ENCODE measurements around the gene RHBDF1.
A peak's percentile ranks its signal among the peaks of the same experiment; 100 is the strongest.
"Not testable (repeated sequence)": the region's sequence is repeated elsewhere in the genome, so short reads cannot be mapped to it uniquely, and the experiment has no call there.

The RHBDF1 gene

GRCh38 chr16:59440-60059, 12.9 kb downstream of the RHBDF1 start:
- DNase-seq (ENCODE audit: low spot score): no peak

- no peak for DNase-seq (ENCODE audit: low spot score)
Measured at GRCh38 chr16:58491-59439, 13.7 kb downstream of the RHBDF1 start.

GRCh38 chr16:57711-58110, 14.7 kb downstream of the RHBDF1 start:
- peak; percentile 56 for DNase-seq (ENCODE audit: low spot score)

GRCh38 chr16:56231-56927, 16.1 kb downstream of the RHBDF1 start:
- DNase-seq (ENCODE audit: low spot score): no peak

GRCh38 chr16:55571-56136, 16.8 kb downstream of the RHBDF1 start:
- DNase-seq (ENCODE audit: low spot score): no peak

GRCh38 chr16:54237-54581, 18.2 kb downstream of the RHBDF1 start:
- DNase-seq (ENCODE audit: low spot score): no peak

GRCh38 chr16:53346-54236, 18.8 kb downstream of the RHBDF1 start, which contains the start of the genes POLR3K and SNRNP25:
TSS of gene POLR3K (minus strand) at chr16:53608. CDS start at chr16:53586, 22 bp downstream.
TSS of gene SNRNP25 (plus strand) at chr16:53828. CDS start at chr16:54017, 189 bp downstream.
- DNase-seq (ENCODE audit: low spot score): peak; percentile 100

- DNase-seq (ENCODE audit: low spot score): no peak
Measured at GRCh38 chr16:50769-51591, 21.5 kb downstream of the RHBDF1 start.

GRCh38 chr16:47234-47633, 25.2 kb downstream of the RHBDF1 start:
- no peak for DNase-seq (ENCODE audit: low spot score)

GRCh38 chr16:46510-46909, 25.9 kb downstream of the RHBDF1 start:
- not testable (repeated sequence) for DNase-seq (ENCODE audit: low spot score)

GRCh38 chr16:45454-45853, 27.0 kb downstream of the RHBDF1 start:
- no peak for DNase-seq (ENCODE audit: low spot score)

GRCh38 chr16:44655-45054, 27.8 kb downstream of the RHBDF1 start:
- DNase-seq (ENCODE audit: low spot score): no peak

- DNase-seq (ENCODE audit: low spot score): no peak
Measured at GRCh38 chr16:43294-43693, 29.1 kb downstream of the RHBDF1 start.

- DNase-seq (ENCODE audit: low spot score): no peak
Measured at GRCh38 chr16:42691-43090, 29.7 kb downstream of the RHBDF1 start.

- no peak for DNase-seq (ENCODE audit: low spot score)
Measured at GRCh38 chr16:42069-42457, 30.4 kb downstream of the RHBDF1 start.

- no peak for DNase-seq (ENCODE audit: low spot score)
Measured at GRCh38 chr16:41439-42068, 30.9 kb downstream of the RHBDF1 start.

GRCh38 chr16:38941-39892, 33.2 kb downstream of the RHBDF1 start:
- DNase-seq (ENCODE audit: low spot score): no peak

GRCh38 chr16:38206-38605, 34.2 kb downstream of the RHBDF1 start:
- DNase-seq (ENCODE audit: low spot score): not testable (repeated sequence)

- no peak for DNase-seq (ENCODE audit: low spot score)
Measured at GRCh38 chr16:37511-37910, 34.9 kb downstream of the RHBDF1 start.
